HG02571 (cell line): ENCODE results near the gene BRD4.

Experiments used
- ATAC-seq: cut with Tn5 transposase; IDR thresholded peaks from one replicate; pipeline ENCODE4 v1.9.1; 2021; ENCODE audit warnings: mild to moderate bottlenecking, moderate library complexity; ENCODE audit not compliant: unreplicated experiment

The BRD4 gene

GRCh38 chr19:15250640-15250993 lies 81.7 kb downstream of the BRD4 start:
- ATAC-seq, result no peak

- no peak for ATAC-seq
Measured at GRCh38 chr19:15249972-15250639, 82.2 kb downstream of the BRD4 start.

- no peak for ATAC-seq
Measured at GRCh38 chr19:15249528-15249874, 82.8 kb downstream of the BRD4 start.

- ATAC-seq, result no peak
Measured at GRCh38 chr19:15248648-15249527, 83.5 kb downstream of the BRD4 start.

GRCh38 chr19:15248106-15248505 lies 84.2 kb downstream of the BRD4 start:
- ATAC-seq, result no peak

GRCh38 chr19:15247107-15248014 lies 85.0 kb downstream of the BRD4 start:
- no peak for ATAC-seq

- no peak for ATAC-seq
Measured at GRCh38 chr19:15246198-15246481, 86.2 kb downstream of the BRD4 start.

GRCh38 chr19:15245370-15246197 lies 86.8 kb downstream of the BRD4 start:
- no peak for ATAC-seq

- ATAC-seq, result no peak
Measured at GRCh38 chr19:15244808-15245207, 87.5 kb downstream of the BRD4 start.

- ATAC-seq, result no peak
Measured at GRCh38 chr19:15244106-15244803, 88.1 kb downstream of the BRD4 start.

- no peak for ATAC-seq
Measured at GRCh38 chr19:15243236-15243957, 88.9 kb downstream of the BRD4 start.

- ATAC-seq, result no peak
Measured at GRCh38 chr19:15241259-15241910, 91.0 kb downstream of the BRD4 start.

- no peak for ATAC-seq
Measured at GRCh38 chr19:15240515-15240914, 91.8 kb downstream of the BRD4 start.

- no peak for ATAC-seq
Measured at GRCh38 chr19:15239337-15239949, 92.9 kb downstream of the BRD4 start.

- ATAC-seq, result no peak
Measured at GRCh38 chr19:15238639-15239155, 93.6 kb downstream of the BRD4 start.

GRCh38 chr19:15237759-15238638 lies 94.3 kb downstream of the BRD4 start:
- ATAC-seq, result no peak

- no peak for ATAC-seq
Measured at GRCh38 chr19:15236886-15237285, 95.5 kb downstream of the BRD4 start.
